ENCODE measurements around the gene DNAJC5. TPM values are rescaled to one million over a fixed set of nuclear protein-coding genes. Genes with fewer than 3 reads are reported as not detected.

The DNAJC5 gene
- total RNA-seq, 2 donors from 2014 or later, result 44.4 to 66.6 TPM

DNA sequence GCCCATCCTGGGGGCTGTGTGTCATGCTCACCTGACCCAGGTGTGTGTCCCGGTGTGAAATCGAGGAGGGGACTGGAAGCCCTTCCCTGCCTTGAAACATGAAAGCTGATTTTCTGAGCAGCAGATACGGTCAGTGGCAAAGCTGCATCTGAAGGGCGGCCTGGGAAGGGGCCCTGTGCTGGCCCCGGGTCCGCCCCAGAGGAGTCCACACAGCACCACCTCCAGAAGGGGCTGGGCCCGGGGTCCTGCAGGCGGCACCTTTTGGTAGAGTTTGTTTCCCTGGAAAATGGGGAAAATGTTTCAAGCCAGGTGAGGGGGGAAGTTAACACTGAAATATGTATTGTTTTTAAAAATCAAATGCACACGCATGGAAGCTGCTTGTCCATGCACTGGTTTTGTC lies 40.5 kb downstream of the DNAJC5 start:
- DNase-seq (ENCODE audit: low spot score), result no peak
- Histone ChIP-seq H3K4me3 (no peak overlapping the region), H3K27me3 (replicated peaks; ENCODE audit: insufficient read depth) (no peaks in the 10 kb centered on the region), H3K9me3 (no peaks in the 10 kb centered on the region), H3K4me1 (replicated peaks) (no peaks in the 10 kb centered on the region), H3K36me3 (peaks cover 0 to 9% of the 10 kb centered on the region in 2 donors), H3K27ac (no peak overlapping the region)
- intact Hi-C loops (cut with DNase I), result no loop called here
- WGBS, result 89% methylated on average over 9 of the region's 9 CpGs
- no peak for TF ChIP-seq POLR2AphosphoS5 (IDR thresholded peaks at IDR 0.05)
- no peak for TF ChIP-seq POLR2A (IDR thresholded peaks at IDR 0.05)
- TF ChIP-seq, protein P1, sequence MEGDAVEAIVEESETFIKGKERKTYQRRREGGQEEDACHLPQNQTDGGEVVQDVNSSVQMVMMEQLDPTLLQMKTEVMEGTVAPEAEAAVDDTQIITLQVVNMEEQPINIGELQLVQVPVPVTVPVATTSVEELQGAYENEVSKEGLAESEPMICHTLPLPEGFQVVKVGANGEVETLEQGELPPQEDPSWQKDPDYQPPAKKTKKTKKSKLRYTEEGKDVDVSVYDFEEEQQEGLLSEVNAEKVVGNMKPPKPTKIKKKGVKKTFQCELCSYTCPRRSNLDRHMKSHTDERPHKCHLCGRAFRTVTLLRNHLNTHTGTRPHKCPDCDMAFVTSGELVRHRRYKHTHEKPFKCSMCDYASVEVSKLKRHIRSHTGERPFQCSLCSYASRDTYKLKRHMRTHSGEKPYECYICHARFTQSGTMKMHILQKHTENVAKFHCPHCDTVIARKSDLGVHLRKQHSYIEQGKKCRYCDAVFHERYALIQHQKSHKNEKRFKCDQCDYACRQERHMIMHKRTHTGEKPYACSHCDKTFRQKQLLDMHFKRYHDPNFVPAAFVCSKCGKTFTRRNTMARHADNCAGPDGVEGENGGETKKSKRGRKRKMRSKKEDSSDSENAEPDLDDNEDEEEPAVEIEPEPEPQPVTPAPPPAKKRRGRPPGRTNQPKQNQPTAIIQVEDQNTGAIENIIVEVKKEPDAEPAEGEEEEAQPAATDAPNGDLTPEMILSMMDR (IDR thresholded peaks at IDR 0.05), result no peak

DNA sequence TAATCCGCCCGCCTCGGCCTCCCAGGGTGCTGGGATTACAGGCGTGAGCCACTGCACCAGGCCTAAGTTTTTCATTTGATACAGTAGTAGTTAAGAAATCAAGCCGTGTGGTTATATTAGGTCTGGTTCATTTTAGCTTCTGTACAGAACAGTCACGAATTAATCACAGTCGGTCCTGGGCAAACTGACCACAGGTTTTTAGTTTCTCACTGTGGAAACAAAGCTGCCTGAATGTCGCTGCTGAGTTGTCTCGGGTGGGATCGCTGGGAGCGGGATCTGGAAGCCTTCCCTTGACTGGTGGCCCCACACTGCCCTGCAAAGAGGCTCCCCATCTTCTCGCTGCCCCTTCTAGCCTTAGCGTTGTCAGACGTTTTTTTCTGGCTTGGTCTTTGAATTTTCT lies 42.7 kb downstream of the DNAJC5 start:
- intact Hi-C loops (cut with DNase I), result no loop called here
- 85% methylated on average over 14 of the region's 14 CpGs for WGBS
- no peak overlapping the region for H3K27ac ChIP-seq
- no peaks in the 10 kb centered on the region for H3K9me3 ChIP-seq
- no peaks in the 10 kb centered on the region for H3K4me1 ChIP-seq (replicated peaks)
- no peaks in the 10 kb centered on the region for H3K36me3 ChIP-seq
- H3K4me3 ChIP-seq, result no peak overlapping the region
- TF ChIP-seq POLR2AphosphoS5 (IDR thresholded peaks at IDR 0.05), result no peak
- TF ChIP-seq, protein P1 (IDR thresholded peaks at IDR 0.05), result no peak
- TF ChIP-seq POLR2A (IDR thresholded peaks at IDR 0.05), result no peak
- no peak for DNase-seq (ENCODE audit: low spot score)
- H3K27me3 ChIP-seq (replicated peaks; ENCODE audit: insufficient read depth), result no peaks in the 10 kb centered on the region

DNA sequence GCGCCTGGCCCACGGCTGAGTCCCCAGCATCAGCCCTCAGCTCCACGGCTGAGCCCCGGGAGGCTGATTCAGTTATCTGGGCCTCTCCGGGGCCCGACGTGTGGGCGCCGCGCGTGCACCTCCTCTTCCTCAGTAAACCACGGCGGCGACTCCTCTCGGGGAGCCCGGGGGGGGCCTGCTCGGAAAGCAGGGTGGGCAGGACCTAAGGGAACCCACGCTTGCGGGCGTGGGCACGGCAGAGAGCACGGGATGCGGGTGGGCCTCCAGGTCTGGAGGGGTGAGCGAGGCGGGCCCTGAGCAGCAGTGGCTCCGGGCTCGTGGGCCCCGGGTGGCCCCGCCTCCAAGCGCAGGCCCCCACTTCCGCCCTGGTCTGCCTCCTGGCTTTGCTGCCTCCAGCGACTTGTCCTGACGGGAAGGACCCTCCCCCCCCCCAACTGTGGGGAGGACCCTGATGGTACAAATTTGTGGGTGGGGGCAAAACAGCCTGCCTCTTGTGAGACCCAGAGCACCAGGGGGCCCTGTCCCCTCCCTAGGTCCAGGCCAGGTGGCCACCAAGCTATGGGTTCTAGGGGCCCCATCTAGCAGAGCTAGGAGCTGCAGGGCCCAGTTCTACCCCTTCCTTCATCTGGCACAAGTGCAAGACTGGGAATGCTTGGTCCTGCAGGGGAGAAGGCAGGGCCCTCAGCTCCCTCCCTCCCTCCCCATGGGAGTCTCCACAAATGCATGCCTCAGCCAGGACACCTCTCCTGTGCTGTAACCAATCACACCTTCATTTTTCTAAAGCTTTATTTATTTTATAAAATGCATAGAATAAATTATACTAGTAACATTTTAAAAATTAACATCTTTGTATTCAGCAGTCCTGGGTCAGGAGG lies 44.4 kb downstream of the DNAJC5 start:
- no peaks in the 10 kb centered on the region for H3K9me3 ChIP-seq
- TF ChIP-seq, protein P1 (IDR thresholded peaks at IDR 0.05), result no peak
- TF ChIP-seq POLR2AphosphoS5 (IDR thresholded peaks at IDR 0.05) (no peak), POLR2A (IDR thresholded peaks at IDR 0.05) (no peak)
- no peak overlapping the region for H3K27ac ChIP-seq
- no peaks in the 10 kb centered on the region for H3K4me1 ChIP-seq (replicated peaks)
- no peak for DNase-seq (ENCODE audit: low spot score)
- H3K4me3 ChIP-seq, result no peak overlapping the region
- WGBS, result 87% methylated on average over 32 of the region's 33 CpGs
- no peaks in the 10 kb centered on the region for H3K36me3 ChIP-seq
- intact Hi-C loops (cut with DNase I), result no loop called here
- H3K27me3 ChIP-seq (replicated peaks; ENCODE audit: insufficient read depth), result no peaks in the 10 kb centered on the region

DNA sequence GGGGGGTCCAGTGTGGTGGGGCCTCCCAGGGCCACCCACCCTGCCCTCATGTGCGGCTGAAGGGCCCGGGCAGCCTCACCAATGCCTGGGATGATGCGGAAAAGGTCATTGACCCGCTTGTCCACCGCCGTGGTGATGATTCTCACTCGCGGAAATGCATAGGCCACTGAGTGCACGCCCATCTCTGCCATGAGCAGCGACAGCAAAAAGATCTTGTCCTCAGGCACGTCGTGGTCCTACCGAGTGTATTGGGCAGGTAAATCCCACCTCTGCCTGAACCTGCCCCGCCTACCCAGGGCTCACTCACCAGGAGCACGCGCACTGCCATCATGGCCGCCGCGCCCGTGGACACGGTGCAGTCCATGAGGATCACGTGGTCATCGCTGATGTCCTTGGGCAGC lies 45.1 kb downstream of the DNAJC5 start:
- WGBS, result 91% methylated on average over 23 of the region's 23 CpGs
- no peak for DNase-seq (ENCODE audit: low spot score)
- intact Hi-C loops (cut with DNase I), result no loop called here
- Histone ChIP-seq H3K4me3 (no peak overlapping the region), H3K4me1 (replicated peaks) (no peaks in the 10 kb centered on the region), H3K9me3 (no peaks in the 10 kb centered on the region), H3K36me3 (no peaks in the 10 kb centered on the region), H3K27me3 (replicated peaks; ENCODE audit: insufficient read depth) (no peaks in the 10 kb centered on the region), H3K27ac (no peak overlapping the region)
- TF ChIP-seq POLR2AphosphoS5 (IDR thresholded peaks at IDR 0.05) (no peak), POLR2A (IDR thresholded peaks at IDR 0.05) (no peak)
- TF ChIP-seq, protein P1 (IDR thresholded peaks at IDR 0.05), result no peak

Measured in prostate gland (tissue), 2 donors.